GM12878 (cell line): ENCODE data around the gene DMKN. TPM values are rescaled to one million over a fixed set of nuclear protein-coding genes. Genes with fewer than 3 reads are reported as not detected.

ENCODE experiments used
- ATF2 ChIP-seq: IDR thresholded peaks from 2 replicates; pipeline ENCODE4 v1.6.1; 2012; ENCODE audit warnings: low read length, inconsistent platforms
- BCL11A ChIP-seq: IDR thresholded peaks from 2 replicates; pipeline ENCODE4 v1.6.1; 2011; ENCODE audit warnings: low read depth, low read length
- CBFB ChIP-seq: IDR thresholded peaks from 2 replicates; pipeline ENCODE4 v1.6.1; 2016; ENCODE audit warnings: antibody characterized with exemption, low read depth
- EP300 ChIP-seq, 2 experiments: fragments of 150-350 bp in 1 of 2; IDR thresholded peaks; 2 replicates each; pipeline ENCODE4 v1.6.1; 2011 to 2012; ENCODE audit warnings: low read depth in 2 of 2, low read length in 2 of 2, borderline replicate concordance in 1 of 2, improper control_type of control experiment in 1 of 2, inconsistent platforms in 1 of 2; ENCODE audit not compliant: control insufficient read depth in 1 of 2
- ETV6 ChIP-seq, 2 experiments: fragments of 450-650 bp in 1 of 2; IDR thresholded peaks in 1 of 2; conservative IDR thresholded peaks in 1 of 2; 2 replicates each; pipeline ENCODE4 v1.6.1; 2014; ENCODE audit warnings: antibody characterized with exemption in 1 of 2, borderline replicate concordance in 1 of 2, low read depth in 1 of 2, mild to moderate bottlenecking in 1 of 2, moderate library complexity in 1 of 2
- IKZF2 ChIP-seq, 2 experiments: fragments of 450-650 bp; IDR thresholded peaks; 2 replicates each; pipeline ENCODE4 v1.6.1; 2017; ENCODE audit warnings: mild to moderate bottlenecking in 2 of 2, moderate library complexity in 2 of 2
- KAT2A ChIP-seq: conservative IDR thresholded peaks from 2 replicates; pipeline ENCODE4 v1.6.1; 2011; ENCODE audit warnings: low read depth, low read length; ENCODE audit not compliant: control insufficient read depth
- NFYA ChIP-seq: IDR thresholded peaks from 2 replicates; pipeline ENCODE4 v1.6.1; 2011; ENCODE audit warnings: low read depth, mild to moderate bottlenecking, low read length, improper control_type of control experiment, borderline replicate concordance
- POLR2AphosphoS2 ChIP-seq: IDR thresholded peaks from 2 replicates; pipeline ENCODE4 v1.6.1; 2011; ENCODE audit warnings: low read depth, mild to moderate bottlenecking, low read length, improper control_type of control experiment, moderate library complexity
- PRDM15 ChIP-seq: fragments of 450-650 bp; formaldehyde crosslinking; IDR thresholded peaks from 2 replicates; pipeline ENCODE4 v1.4.0; 2020; ENCODE audit warnings: mild to moderate bottlenecking, moderate library complexity
- RAD21 ChIP-seq: IDR thresholded peaks from 2 replicates; pipeline ENCODE4 v1.6.1; 2011; ENCODE audit warnings: mild to moderate bottlenecking, low read depth, low read length, moderate library complexity; ENCODE audit not compliant: insufficient read depth
- RELA ChIP-seq: fragments of 450-650 bp; IDR thresholded peaks from 2 replicates; pipeline ENCODE4 v1.8.0; 2014; ENCODE audit warnings: borderline replicate concordance; ENCODE audit not compliant: partially characterized antibody
- SIN3A ChIP-seq: IDR thresholded peaks from 2 replicates; pipeline ENCODE4 v1.6.1; 2012; ENCODE audit warnings: low read depth, low read length, improper control_type of control experiment
- SMAD1 ChIP-seq: fragments of 450-650 bp; IDR thresholded peaks from 2 replicates; pipeline ENCODE4 v1.6.1; 2018; ENCODE audit warnings: mild to moderate bottlenecking, low read depth; ENCODE audit not compliant: partially characterized antibody
- SREBF1 ChIP-seq: IDR thresholded peaks from 2 replicates; pipeline ENCODE4 v1.6.1; 2012; ENCODE audit warnings: mild to moderate bottlenecking, low read length
- TBL1XR1 ChIP-seq: IDR thresholded peaks from 2 replicates; pipeline ENCODE4 v1.6.1; 2012; ENCODE audit warnings: low read depth, low read length, improper control_type of control experiment
- YY1 ChIP-seq: IDR thresholded peaks from 2 replicates; pipeline ENCODE4 v1.6.1; 2011; ENCODE audit warnings: low read depth, mild to moderate bottlenecking, low read length
- ZNF217 ChIP-seq: fragments of 450-650 bp; IDR thresholded peaks from 2 replicates; pipeline ENCODE4 v1.6.1; 2017; ENCODE audit warnings: antibody characterized with exemption, mild to moderate bottlenecking
- ZNF592 ChIP-seq: fragments of 450-650 bp; IDR thresholded peaks from 2 replicates; pipeline ENCODE4 v1.6.1; 2017; ENCODE audit warnings: mild to moderate bottlenecking, moderate library complexity
- ZSCAN29 ChIP-seq: fragments of 450-650 bp; IDR thresholded peaks from 2 replicates; pipeline ENCODE4 v1.6.1; 2017; ENCODE audit warnings: mild to moderate bottlenecking, moderate library complexity
- polyA plus RNA-seq, 11 experiments: library from polyadenylated mRNA; depleted of rRNA in 4 of 11; unstranded in 6 of 11; stranded (reverse) in 5 of 11; fragments of >200 nt; fragmentation: Nextera tagmentation in 4 of 11; fragmentation: Illumina TruSeq in 1 of 11; extraction: Ambion mirVana in 4 of 11; extraction: Trizol in 1 of 11; gene quantifications; 1 replicate in 1 of 11; 2 replicates in 10 of 11; pipeline versions ENCODE4 v1.2.1 to v1.2.3, GENCODE V29; 2011 to 2016; ENCODE audit warnings: inconsistent platforms in 2 of 11, missing spikeins in 2 of 11, low read depth in 1 of 11
- total RNA-seq, 4 experiments: library from RNA; depleted of rRNA in 3 of 4; stranded (reverse); fragments of >200 nt in 3 of 4; fragmentation: Illumina TruSeq in 1 of 4; extraction: Trizol in 1 of 4; gene quantifications; 2 replicates each; pipeline versions ENCODE4 v1.2.1 to v1.2.3, GENCODE V29; 2013 to 2021

Gene DMKN
- total and polyA plus RNA-seq, 10 of the 15 experiments (the other 5 are each of a cell fraction or from before 2014, with no cell fraction given) = 36.4 to 114 (median 58.6) TPM

GRCh38 chr19:35545001-35545854 is 31.8 kb upstream of the DMKN start, which contains the start of gene TMEM147 (continued):
- no peak; the same call in 1 of the 2 replicates for TF ChIP-seq ZNF592
- TF ChIP-seq EP300 (IDR thresholded peaks at IDR 0.05; ENCODE audit: borderline replicate concordance in 1 of 2, control insufficient read depth in 1 of 2, low read depth in 2 of 2, low read length in 2 of 2) = no peak; a peak in 1 of 4 replicates
- TF ChIP-seq ZSCAN29 = peak; percentile 44; the same call in 1 of the 2 replicates
- no peak for TF ChIP-seq ATF2
- no peak for TF ChIP-seq SMAD1
- TF ChIP-seq RAD21 = no peak
- TF ChIP-seq PRDM15 (CRISPR knock-in tag) = no peak
- no peak for TF ChIP-seq TBL1XR1
- TF ChIP-seq RELA = peak; percentile 36
- TF ChIP-seq YY1 = peak; percentile 77
- TF ChIP-seq BCL11A = no peak
- 0 out of 2 replicates have a peak, but pooled peaks have one; percentile 25 for TF ChIP-seq SREBF1
- peak; percentile 35; the same call in 1 of the 2 replicates for TF ChIP-seq CBFB
- TF ChIP-seq SIN3A = peak; percentile 74; the same call in 1 of the 2 replicates
- no peak for TF ChIP-seq ETV6 (conservative IDR thresholded peaks at IDR 0.05 in 1 of 2, IDR thresholded peaks at IDR 0.05 in 1 of 2; ENCODE audit: borderline replicate concordance in 1 of 2, low read depth in 1 of 2)
- 0 out of 2 replicates have a peak, but pooled peaks have one; percentile 62 for TF ChIP-seq POLR2AphosphoS2
- TF ChIP-seq NFYA = no peak
- no peak for TF ChIP-seq ZNF217
- no peak for TF ChIP-seq KAT2A
- no peak for TF ChIP-seq IKZF2 (IDR thresholded peaks at IDR 0.05)
